Neural cell (in vitro differentiated cells): ENCODE measurements around the gene TFPT.

Experiments used
- EZH2 ChIP-seq: fragments of 200-600, 300-800 bp; shearing (Covaris generic), sonication (generic); IDR thresholded peaks from 2 replicates; pipeline ENCODE4 v1.6.1; 2014; ENCODE audit warnings: antibody characterized with exemption, low read length, borderline replicate concordance, mild to moderate bottlenecking; ENCODE audit not compliant: insufficient read depth, poor library complexity, severe bottlenecking
- POLR2AphosphoS5 ChIP-seq: IDR thresholded peaks from 2 replicates; pipeline ENCODE4 v1.6.1; 2012
- TF ChIP-seq, protein P1 (sequence below): IDR thresholded peaks from 2 replicates; pipeline ENCODE4 v1.6.1; 2012; ENCODE audit warnings: borderline replicate concordance
- TF ChIP-seq, protein P2 (sequence below): fragments of 450-650 bp; IDR thresholded peaks from 2 replicates; pipeline ENCODE4 v1.5.1; 2014; ENCODE audit warnings: antibody characterized with exemption, mild to moderate bottlenecking, moderate library complexity; ENCODE audit not compliant: poor library complexity, severe bottlenecking

DNA sequence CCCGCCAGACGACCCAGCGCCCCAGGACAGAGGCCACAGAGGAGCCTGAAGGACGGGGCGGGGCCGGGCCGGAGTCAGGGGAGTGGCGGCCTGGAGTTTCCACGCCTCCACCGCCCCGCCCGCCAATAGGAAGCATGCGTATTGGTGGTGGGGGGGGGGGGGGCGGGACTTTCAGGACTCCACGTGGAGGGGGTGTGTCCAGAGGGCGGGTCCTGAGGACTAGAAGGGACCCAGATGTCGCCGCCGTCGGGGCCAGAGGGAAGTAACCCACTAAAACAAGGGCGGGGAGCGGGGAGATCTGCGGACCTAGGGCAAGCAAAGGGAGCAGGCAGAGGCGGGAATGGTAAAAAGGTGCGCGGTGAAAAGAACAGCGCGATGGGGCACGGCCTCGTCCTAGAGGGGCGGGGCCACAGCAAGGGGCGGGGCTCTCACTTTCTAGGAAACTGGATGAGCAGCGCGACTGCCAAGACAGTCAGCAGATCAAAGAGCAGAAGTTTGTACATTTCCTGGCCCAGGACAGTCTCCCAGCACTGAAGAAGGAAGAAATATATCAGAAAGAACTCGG is 46.9 kb upstream of the TFPT start:
- TF ChIP-seq, protein P1, sequence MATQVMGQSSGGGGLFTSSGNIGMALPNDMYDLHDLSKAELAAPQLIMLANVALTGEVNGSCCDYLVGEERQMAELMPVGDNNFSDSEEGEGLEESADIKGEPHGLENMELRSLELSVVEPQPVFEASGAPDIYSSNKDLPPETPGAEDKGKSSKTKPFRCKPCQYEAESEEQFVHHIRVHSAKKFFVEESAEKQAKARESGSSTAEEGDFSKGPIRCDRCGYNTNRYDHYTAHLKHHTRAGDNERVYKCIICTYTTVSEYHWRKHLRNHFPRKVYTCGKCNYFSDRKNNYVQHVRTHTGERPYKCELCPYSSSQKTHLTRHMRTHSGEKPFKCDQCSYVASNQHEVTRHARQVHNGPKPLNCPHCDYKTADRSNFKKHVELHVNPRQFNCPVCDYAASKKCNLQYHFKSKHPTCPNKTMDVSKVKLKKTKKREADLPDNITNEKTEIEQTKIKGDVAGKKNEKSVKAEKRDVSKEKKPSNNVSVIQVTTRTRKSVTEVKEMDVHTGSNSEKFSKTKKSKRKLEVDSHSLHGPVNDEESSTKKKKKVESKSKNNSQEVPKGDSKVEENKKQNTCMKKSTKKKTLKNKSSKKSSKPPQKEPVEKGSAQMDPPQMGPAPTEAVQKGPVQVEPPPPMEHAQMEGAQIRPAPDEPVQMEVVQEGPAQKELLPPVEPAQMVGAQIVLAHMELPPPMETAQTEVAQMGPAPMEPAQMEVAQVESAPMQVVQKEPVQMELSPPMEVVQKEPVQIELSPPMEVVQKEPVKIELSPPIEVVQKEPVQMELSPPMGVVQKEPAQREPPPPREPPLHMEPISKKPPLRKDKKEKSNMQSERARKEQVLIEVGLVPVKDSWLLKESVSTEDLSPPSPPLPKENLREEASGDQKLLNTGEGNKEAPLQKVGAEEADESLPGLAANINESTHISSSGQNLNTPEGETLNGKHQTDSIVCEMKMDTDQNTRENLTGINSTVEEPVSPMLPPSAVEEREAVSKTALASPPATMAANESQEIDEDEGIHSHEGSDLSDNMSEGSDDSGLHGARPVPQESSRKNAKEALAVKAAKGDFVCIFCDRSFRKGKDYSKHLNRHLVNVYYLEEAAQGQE = no peak
- TF ChIP-seq, protein P2, sequence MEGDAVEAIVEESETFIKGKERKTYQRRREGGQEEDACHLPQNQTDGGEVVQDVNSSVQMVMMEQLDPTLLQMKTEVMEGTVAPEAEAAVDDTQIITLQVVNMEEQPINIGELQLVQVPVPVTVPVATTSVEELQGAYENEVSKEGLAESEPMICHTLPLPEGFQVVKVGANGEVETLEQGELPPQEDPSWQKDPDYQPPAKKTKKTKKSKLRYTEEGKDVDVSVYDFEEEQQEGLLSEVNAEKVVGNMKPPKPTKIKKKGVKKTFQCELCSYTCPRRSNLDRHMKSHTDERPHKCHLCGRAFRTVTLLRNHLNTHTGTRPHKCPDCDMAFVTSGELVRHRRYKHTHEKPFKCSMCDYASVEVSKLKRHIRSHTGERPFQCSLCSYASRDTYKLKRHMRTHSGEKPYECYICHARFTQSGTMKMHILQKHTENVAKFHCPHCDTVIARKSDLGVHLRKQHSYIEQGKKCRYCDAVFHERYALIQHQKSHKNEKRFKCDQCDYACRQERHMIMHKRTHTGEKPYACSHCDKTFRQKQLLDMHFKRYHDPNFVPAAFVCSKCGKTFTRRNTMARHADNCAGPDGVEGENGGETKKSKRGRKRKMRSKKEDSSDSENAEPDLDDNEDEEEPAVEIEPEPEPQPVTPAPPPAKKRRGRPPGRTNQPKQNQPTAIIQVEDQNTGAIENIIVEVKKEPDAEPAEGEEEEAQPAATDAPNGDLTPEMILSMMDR = no peak
- TF ChIP-seq POLR2AphosphoS5 = no peak
- TF ChIP-seq EZH2 = no peak
